ENCODE measurements around the gene PTPRN2.

Gene PTPRN2

GRCh38 chr7:158475036-158475678 lies 112.5 kb downstream of the PTPRN2 start:
- no peak for TF ChIP-seq CTCF (IDR thresholded peaks at IDR 0.05; ENCODE audit: extremely low read depth, insufficient read depth, missing control alignments)
- no peak for DNase-seq (ENCODE audit: low spot score)
- in situ Hi-C loops (cut with MboI; ENCODE audit: low pct_unique_long_range_greater_than_20kb, low sequenced_read_pairs, unreplicated experiment) = no loop called here

DNA sequence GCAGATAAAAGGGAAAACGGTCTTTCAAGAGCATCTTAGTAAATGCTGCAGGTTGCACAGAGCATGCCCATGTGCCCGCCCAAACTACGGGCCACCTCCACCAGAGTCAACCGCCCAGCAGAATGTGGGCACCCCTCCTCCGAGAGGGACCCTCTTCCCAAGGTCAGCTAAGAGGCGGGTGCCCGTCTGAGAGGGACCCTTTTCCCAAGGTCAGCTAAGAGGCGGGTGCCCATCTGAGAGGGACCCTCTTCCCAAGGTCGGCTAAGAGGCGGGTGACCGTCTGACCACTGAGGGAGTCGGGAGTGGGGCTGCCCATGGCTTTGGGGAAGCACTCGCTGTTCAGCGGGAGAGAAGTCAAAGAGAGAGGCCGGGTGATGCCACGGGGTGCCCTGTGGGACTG lies 113.1 kb downstream of the PTPRN2 start:
- no peak for TF ChIP-seq CTCF (IDR thresholded peaks at IDR 0.05; ENCODE audit: extremely low read depth, insufficient read depth, missing control alignments)
- no peak for DNase-seq (ENCODE audit: low spot score)
- in situ Hi-C loops (cut with MboI; ENCODE audit: low pct_unique_long_range_greater_than_20kb, low sequenced_read_pairs, unreplicated experiment) = no loop called here

- in situ Hi-C loops (cut with MboI; ENCODE audit: low pct_unique_long_range_greater_than_20kb, low sequenced_read_pairs, unreplicated experiment) = no loop called here
- no peak for TF ChIP-seq CTCF (IDR thresholded peaks at IDR 0.05; ENCODE audit: extremely low read depth, insufficient read depth, missing control alignments)
- no peak for DNase-seq (ENCODE audit: low spot score)
Observed at GRCh38 chr7:158473946-158474345, 113.7 kb downstream of the PTPRN2 start.

- DNase-seq (ENCODE audit: low spot score) = no peak
- in situ Hi-C loops (cut with MboI; ENCODE audit: low pct_unique_long_range_greater_than_20kb, low sequenced_read_pairs, unreplicated experiment) = no loop called here
- TF ChIP-seq CTCF (IDR thresholded peaks at IDR 0.05; ENCODE audit: extremely low read depth, insufficient read depth, missing control alignments) = no peak
Observed at GRCh38 chr7:158473221-158473620, 114.4 kb downstream of the PTPRN2 start.

GRCh38 chr7:158472596-158472995 lies 115.0 kb downstream of the PTPRN2 start:
- TF ChIP-seq CTCF (IDR thresholded peaks at IDR 0.05; ENCODE audit: extremely low read depth, insufficient read depth, missing control alignments) = no peak
- in situ Hi-C loops (cut with MboI; ENCODE audit: low pct_unique_long_range_greater_than_20kb, low sequenced_read_pairs, unreplicated experiment) = no loop called here
- DNase-seq (ENCODE audit: low spot score) = no peak

DNA sequence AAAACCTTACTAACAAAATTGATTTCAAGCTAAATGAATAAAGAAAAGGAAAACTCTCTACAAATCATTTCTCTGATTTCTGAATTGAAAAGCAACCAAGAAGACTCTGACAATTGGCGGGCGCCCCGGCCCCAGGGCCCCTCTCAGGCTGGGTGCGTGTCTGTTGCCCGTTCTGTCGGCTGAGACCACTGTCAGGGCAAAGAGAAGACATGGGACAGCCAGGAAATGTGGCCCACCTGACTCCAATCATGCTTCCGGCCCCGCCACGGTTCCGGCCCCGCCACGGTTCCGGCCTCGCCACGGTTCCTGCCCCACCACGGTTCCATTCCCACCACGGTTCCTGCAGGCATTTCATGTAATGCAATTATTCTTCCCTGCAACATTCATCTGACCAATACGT lies 115.9 kb downstream of the PTPRN2 start:
- no peak for TF ChIP-seq CTCF (IDR thresholded peaks at IDR 0.05; ENCODE audit: extremely low read depth, insufficient read depth, missing control alignments)
- no peak for DNase-seq (ENCODE audit: low spot score)
- in situ Hi-C loops (cut with MboI; ENCODE audit: low pct_unique_long_range_greater_than_20kb, low sequenced_read_pairs, unreplicated experiment) = no loop called here
